ENCODE data around the gene NUF2.

GRCh38 chr1:163347106-163347505 lies 25.4 kb downstream of the NUF2 start:
- TF ChIP-seq HOXA7 (CRISPR knock-in tag; IDR thresholded peaks at IDR 0.05), result no peak
- no peak for TF ChIP-seq NFE2L2 (conservative IDR thresholded peaks at IDR 0.05; ENCODE audit: low read length)
- TF ChIP-seq PBX3 (IDR thresholded peaks at IDR 0.05), result no peak
- TF ChIP-seq MAZ (IDR thresholded peaks at IDR 0.05; ENCODE audit: borderline replicate concordance, low read depth, low read length), result no peak
- TF ChIP-seq POLR2A (IDR thresholded peaks at IDR 0.05; ENCODE audit: low read length), result no peak
- no peak for TF ChIP-seq JUNB (IDR thresholded peaks at IDR 0.05)
- TF ChIP-seq NR3C1 (IDR thresholded peaks at IDR 0.05), result no peak
